ENCODE results near the gene LRRC10. TPM values are rescaled to one million over a fixed set of nuclear protein-coding genes. Genes with fewer than 3 reads are reported as not detected.

LRRC10 gene
- total and polyA plus RNA-seq, 10 of the 15 experiments (the other 5 are each of a cell fraction or from before 2014, with no cell fraction given): not detected

GRCh38 chr12:69660164-69660863, 49.6 kb upstream of the LRRC10 start (continued):
- TF ChIP-seq YBX1 (IDR thresholded peaks at IDR 0.05) (no peak), CREM (IDR thresholded peaks at IDR 0.05; ENCODE audit: low read depth) (no peak)

DNA sequence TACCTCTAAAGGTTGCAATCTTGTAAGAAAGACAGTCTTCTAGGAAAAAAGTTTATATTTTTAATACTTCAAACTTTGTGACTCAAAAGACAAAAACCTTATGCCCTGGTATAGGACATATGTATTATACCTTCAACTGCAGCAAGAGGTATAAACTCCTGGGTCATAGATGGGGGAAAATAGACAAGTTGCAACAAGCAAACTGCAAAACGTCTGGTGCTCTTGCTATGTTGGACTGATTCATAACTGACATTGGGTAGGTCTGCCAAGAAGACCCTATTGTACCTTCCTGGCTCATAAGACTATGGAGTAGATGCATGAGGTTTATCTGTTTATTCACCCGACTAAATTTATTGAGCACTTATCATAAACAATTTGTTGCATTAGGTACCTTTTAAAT, 47.5 kb upstream of the LRRC10 start:
- H3K79me2 ChIP-seq (ENCODE audit: control insufficient read depth, insufficient read depth, low read length): no peaks in the 10 kb centered on the region
- no peak for FAIRE-seq
- no peak for DNase-seq (ENCODE audit: low read depth, low spot score)
- H3K9ac ChIP-seq (ENCODE audit: control insufficient read depth, insufficient read depth, low read length): no peak overlapping the region
- ChIA-PET POLR2A (no interaction called here), CTCF (no interaction called here), SMC1A (ENCODE audit: uncharacterized antibody, unreplicated experiment) (no interaction called here), RAD21 (ENCODE audit: unreplicated experiment) (no interaction called here)
- no peak overlapping the region for H3K27ac ChIP-seq (ENCODE audit: control insufficient read depth, insufficient read depth)
- no peak overlapping the region for H3K4me3 ChIP-seq
- no peak for ATAC-seq
- BruUV-seq (replicated peaks): no TSS peak
- no peak overlapping the region for H2AFZ ChIP-seq (ENCODE audit: control insufficient read depth, low read depth, low read length)
- WGBS (ENCODE audit: insufficient coverage, insufficient replicate concordance, low lambda C conversion rate, missing lambda C conversion rate): 28% methylated on average over 2 of the region's 2 CpGs
- in situ Hi-C loops (cut with MboI): no loop called here
- TF ChIP-seq, protein P1, sequence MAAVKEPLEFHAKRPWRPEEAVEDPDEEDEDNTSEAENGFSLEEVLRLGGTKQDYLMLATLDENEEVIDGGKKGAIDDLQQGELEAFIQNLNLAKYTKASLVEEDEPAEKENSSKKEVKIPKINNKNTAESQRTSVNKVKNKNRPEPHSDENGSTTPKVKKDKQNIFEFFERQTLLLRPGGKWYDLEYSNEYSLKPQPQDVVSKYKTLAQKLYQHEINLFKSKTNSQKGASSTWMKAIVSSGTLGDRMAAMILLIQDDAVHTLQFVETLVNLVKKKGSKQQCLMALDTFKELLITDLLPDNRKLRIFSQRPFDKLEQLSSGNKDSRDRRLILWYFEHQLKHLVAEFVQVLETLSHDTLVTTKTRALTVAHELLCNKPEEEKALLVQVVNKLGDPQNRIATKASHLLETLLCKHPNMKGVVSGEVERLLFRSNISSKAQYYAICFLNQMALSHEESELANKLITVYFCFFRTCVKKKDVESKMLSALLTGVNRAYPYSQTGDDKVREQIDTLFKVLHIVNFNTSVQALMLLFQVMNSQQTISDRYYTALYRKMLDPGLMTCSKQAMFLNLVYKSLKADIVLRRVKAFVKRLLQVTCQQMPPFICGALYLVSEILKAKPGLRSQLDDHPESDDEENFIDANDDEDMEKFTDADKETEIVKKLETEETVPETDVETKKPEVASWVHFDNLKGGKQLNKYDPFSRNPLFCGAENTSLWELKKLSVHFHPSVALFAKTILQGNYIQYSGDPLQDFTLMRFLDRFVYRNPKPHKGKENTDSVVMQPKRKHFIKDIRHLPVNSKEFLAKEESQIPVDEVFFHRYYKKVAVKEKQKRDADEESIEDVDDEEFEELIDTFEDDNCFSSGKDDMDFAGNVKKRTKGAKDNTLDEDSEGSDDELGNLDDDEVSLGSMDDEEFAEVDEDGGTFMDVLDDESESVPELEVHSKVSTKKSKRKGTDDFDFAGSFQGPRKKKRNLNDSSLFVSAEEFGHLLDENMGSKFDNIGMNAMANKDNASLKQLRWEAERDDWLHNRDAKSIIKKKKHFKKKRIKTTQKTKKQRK (IDR thresholded peaks at IDR 0.05; ENCODE audit: low read depth, low read length): no peak
- TF ChIP-seq EP300 (IDR thresholded peaks at IDR 0.05; ENCODE audit: borderline replicate concordance in 1 of 2, control insufficient read depth in 1 of 2, low read depth in 2 of 2, low read length in 2 of 2): no peak
- TF ChIP-seq, protein P2, sequence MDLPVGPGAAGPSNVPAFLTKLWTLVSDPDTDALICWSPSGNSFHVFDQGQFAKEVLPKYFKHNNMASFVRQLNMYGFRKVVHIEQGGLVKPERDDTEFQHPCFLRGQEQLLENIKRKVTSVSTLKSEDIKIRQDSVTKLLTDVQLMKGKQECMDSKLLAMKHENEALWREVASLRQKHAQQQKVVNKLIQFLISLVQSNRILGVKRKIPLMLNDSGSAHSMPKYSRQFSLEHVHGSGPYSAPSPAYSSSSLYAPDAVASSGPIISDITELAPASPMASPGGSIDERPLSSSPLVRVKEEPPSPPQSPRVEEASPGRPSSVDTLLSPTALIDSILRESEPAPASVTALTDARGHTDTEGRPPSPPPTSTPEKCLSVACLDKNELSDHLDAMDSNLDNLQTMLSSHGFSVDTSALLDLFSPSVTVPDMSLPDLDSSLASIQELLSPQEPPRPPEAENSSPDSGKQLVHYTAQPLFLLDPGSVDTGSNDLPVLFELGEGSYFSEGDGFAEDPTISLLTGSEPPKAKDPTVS (IDR thresholded peaks at IDR 0.05; ENCODE audit: low read depth, low read length): no peak
- no peak for TF ChIP-seq IRF4 (IDR thresholded peaks at IDR 0.05; ENCODE audit: low read depth, low read length)
- no peak for TF ChIP-seq JUNB (IDR thresholded peaks at IDR 0.05)
- no peak for TF ChIP-seq ZSCAN29 (IDR thresholded peaks at IDR 0.05)
- TF ChIP-seq, protein P3, sequence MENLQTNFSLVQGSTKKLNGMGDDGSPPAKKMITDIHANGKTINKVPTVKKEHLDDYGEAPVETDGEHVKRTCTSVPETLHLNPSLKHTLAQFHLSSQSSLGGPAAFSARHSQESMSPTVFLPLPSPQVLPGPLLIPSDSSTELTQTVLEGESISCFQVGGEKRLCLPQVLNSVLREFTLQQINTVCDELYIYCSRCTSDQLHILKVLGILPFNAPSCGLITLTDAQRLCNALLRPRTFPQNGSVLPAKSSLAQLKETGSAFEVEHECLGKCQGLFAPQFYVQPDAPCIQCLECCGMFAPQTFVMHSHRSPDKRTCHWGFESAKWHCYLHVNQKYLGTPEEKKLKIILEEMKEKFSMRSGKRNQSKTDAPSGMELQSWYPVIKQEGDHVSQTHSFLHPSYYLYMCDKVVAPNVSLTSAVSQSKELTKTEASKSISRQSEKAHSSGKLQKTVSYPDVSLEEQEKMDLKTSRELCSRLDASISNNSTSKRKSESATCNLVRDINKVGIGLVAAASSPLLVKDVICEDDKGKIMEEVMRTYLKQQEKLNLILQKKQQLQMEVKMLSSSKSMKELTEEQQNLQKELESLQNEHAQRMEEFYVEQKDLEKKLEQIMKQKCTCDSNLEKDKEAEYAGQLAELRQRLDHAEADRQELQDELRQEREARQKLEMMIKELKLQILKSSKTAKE (IDR thresholded peaks at IDR 0.05; ENCODE audit: low read depth, poor library complexity, severe bottlenecking): no peak
- no peak for TF ChIP-seq TARDBP (IDR thresholded peaks at IDR 0.05; ENCODE audit: borderline replicate concordance)
- no peak for TF ChIP-seq SREBF2 (IDR thresholded peaks at IDR 0.05; ENCODE audit: low read length)
- H3K9me3 ChIP-seq (replicated peaks; ENCODE audit: control insufficient read depth, insufficient read depth, low read length): no peaks in the 10 kb centered on the region
- no peaks in the 10 kb centered on the region for H3K36me3 ChIP-seq (ENCODE audit: control insufficient read depth in 2 of 2, insufficient read depth in 2 of 2, low read length in 1 of 2)
- H4K20me1 ChIP-seq (ENCODE audit: control insufficient read depth, insufficient read depth): no peaks in the 10 kb centered on the region
- H3K4me2 ChIP-seq (ENCODE audit: control insufficient read depth, insufficient read depth): no peak overlapping the region
- H3K4me1 ChIP-seq (ENCODE audit: control insufficient read depth, insufficient read depth, low read length): no peaks in the 10 kb centered on the region
- H3K27me3 ChIP-seq (replicated peaks in 1 of 2; ENCODE audit: control insufficient read depth in 2 of 2, insufficient read depth in 2 of 2, low read length in 1 of 2): peaks cover 0 to 3% of the 10 kb centered on the region in 2 experiments; a peak in 2 of 4 replicates
- intact Hi-C loops (cut with micrococcal nuclease; ENCODE audit: unreplicated experiment): no loop called here

Data from GM12878 (cell line).